Trophoblast cell (in vitro differentiated cells and primary cell): Measurements from ENCODE around the gene ETV6.

Experiments
- DNase-seq, 2 donors: peaks; one replicate each; pipeline ENCODE4 v3.0.0-alpha.2; 2016
- H2AFZ ChIP-seq: 2 replicates; pipeline ENCODE4 v1.6.1; 2013; ENCODE audit warnings: low read length, moderate library complexity, mild to moderate bottlenecking; ENCODE audit not compliant: insufficient read depth, poor library complexity
- H2AK5ac ChIP-seq: 2 replicates; pipeline ENCODE4 v1.6.1; 2013; ENCODE audit warnings: mild to moderate bottlenecking, low read length
- H2BK120ac ChIP-seq: 2 replicates; pipeline ENCODE4 v1.6.1; 2013; ENCODE audit warnings: low read length, mild to moderate bottlenecking, moderate library complexity; ENCODE audit not compliant: insufficient read depth, poor library complexity
- H2BK12ac ChIP-seq: 2 replicates; pipeline ENCODE4 v1.6.1; 2013; ENCODE audit warnings: mild to moderate bottlenecking, low read length, moderate library complexity
- H2BK5ac ChIP-seq: 2 replicates; pipeline ENCODE4 v1.6.1; 2013; ENCODE audit warnings: low read length, low read depth, moderate library complexity, mild to moderate bottlenecking; ENCODE audit not compliant: poor library complexity
- H3K14ac ChIP-seq: 2 replicates; pipeline ENCODE4 v1.6.1; 2013; ENCODE audit warnings: mild to moderate bottlenecking, low read length
- H3K18ac ChIP-seq: 2 replicates; pipeline ENCODE4 v1.6.1; 2013; ENCODE audit warnings: mild to moderate bottlenecking, low read length
- H3K23ac ChIP-seq: 2 replicates; pipeline ENCODE4 v1.6.1; 2013; ENCODE audit warnings: low read length
- H3K27ac ChIP-seq: 2 replicates; pipeline ENCODE4 v1.5.1; 2013; ENCODE audit warnings: low read depth, mild to moderate bottlenecking, inconsistent platforms, low read length, moderate library complexity
- H3K27me3 ChIP-seq: 2 replicates; pipeline ENCODE4 v1.6.1; 2013; ENCODE audit warnings: inconsistent platforms, mild to moderate bottlenecking, low read length, moderate library complexity; ENCODE audit not compliant: insufficient read depth
- H3K36me3 ChIP-seq, 2 experiments: 1 replicate in 1 of 2; 2 replicates in 1 of 2; pipeline ENCODE4 v1.6.1; 2013; ENCODE audit warnings: low read length in 2 of 2, mild to moderate bottlenecking in 2 of 2, moderate library complexity in 1 of 2; ENCODE audit not compliant: insufficient read depth in 2 of 2, control insufficient read depth in 1 of 2
- H3K4ac ChIP-seq: 2 replicates; pipeline ENCODE4 v1.6.1; 2013; ENCODE audit warnings: low read depth, mild to moderate bottlenecking, low read length, moderate library complexity
- H3K4me1 ChIP-seq, 2 experiments: 1 replicate in 1 of 2; 2 replicates in 1 of 2; pipeline ENCODE4 v1.6.1; 2013; ENCODE audit warnings: low read length in 2 of 2, mild to moderate bottlenecking in 2 of 2, moderate library complexity in 1 of 2; ENCODE audit not compliant: insufficient read depth in 2 of 2, control insufficient read depth in 1 of 2
- H3K4me2 ChIP-seq: 2 replicates; pipeline ENCODE4 v1.6.1; 2013; ENCODE audit warnings: inconsistent platforms, mild to moderate bottlenecking, low read length, moderate library complexity
- H3K4me3 ChIP-seq: 2 replicates; pipeline ENCODE4 v1.5.1; 2013; ENCODE audit warnings: mild to moderate bottlenecking, low read depth, low read length, inconsistent platforms
- H3K79me1 ChIP-seq: one replicate; pipeline ENCODE4 v1.6.1; 2013; ENCODE audit warnings: low read length
- H3K79me2 ChIP-seq: 2 replicates; pipeline ENCODE4 v1.6.1; 2013; ENCODE audit warnings: low read length, mild to moderate bottlenecking; ENCODE audit not compliant: control insufficient read depth, insufficient read depth, poor library complexity
- H3K9ac ChIP-seq: 2 replicates; pipeline ENCODE4 v1.6.1; 2013; ENCODE audit warnings: mild to moderate bottlenecking, low read length
- H3K9me3 ChIP-seq: 2 replicates; pipeline ENCODE4 v1.6.1; 2013; ENCODE audit warnings: low read depth, mild to moderate bottlenecking, control low read depth, inconsistent platforms, low read length; ENCODE audit not compliant: insufficient read depth
- H4K12ac ChIP-seq: 2 replicates; pipeline ENCODE4 v1.6.1; 2013; ENCODE audit warnings: low read depth, mild to moderate bottlenecking, low read length, moderate library complexity
- H4K8ac ChIP-seq: 2 replicates; pipeline ENCODE4 v1.6.1; 2013; ENCODE audit warnings: low read depth, mild to moderate bottlenecking, low read length, moderate library complexity
- H4K91ac ChIP-seq: one replicate; pipeline ENCODE4 v1.6.1; 2013; ENCODE audit warnings: low read depth, mild to moderate bottlenecking, low read length, moderate library complexity
- WGBS: extraction: QIAGEN DNeasy Blood & Tissue Kit; methylation state at CpG from one replicate; pipeline ENCODE4 v1.1.7; 2013; ENCODE audit warnings: missing lambda C conversion rate; ENCODE audit not compliant: insufficient read length, insufficient coverage; ENCODE audit errors: extremely low coverage; 5-methylcytosine and 5-hydroxymethylcytosine counted together

ETV6 gene

GRCh38 chr12:11840366-11840765 is 190.9 kb downstream of the ETV6 start:
- WGBS, result no CpG with 5 or more reads among the region's 8 CpGs
- no peak overlapping the region for H3K18ac ChIP-seq
- H3K4me2 ChIP-seq, result no peak overlapping the region

GRCh38 chr12:11846488-11846887 is 197.0 kb downstream of the ETV6 start:
- no peak overlapping the region for H2BK12ac ChIP-seq
- no peaks in the 10 kb centered on the region for H3K4me1 ChIP-seq
- no peaks in the 10 kb centered on the region for H3K79me2 ChIP-seq
- H2AK5ac ChIP-seq, result no peak overlapping the region
- H3K27me3 ChIP-seq, result no peaks in the 10 kb centered on the region
- H2AFZ ChIP-seq, result no peak overlapping the region
- no CpG with 5 or more reads among the region's 4 CpGs for WGBS
- H3K18ac ChIP-seq, result no peak overlapping the region
- no peak overlapping the region for H2BK120ac ChIP-seq
- H3K9me3 ChIP-seq, result no peaks in the 10 kb centered on the region
- H3K4me2 ChIP-seq, result no peak overlapping the region
- no peak overlapping the region for H3K23ac ChIP-seq
- H4K91ac ChIP-seq, result no peak overlapping the region
- no peaks in the 10 kb centered on the region for H3K79me1 ChIP-seq
- no peak overlapping the region for H2BK5ac ChIP-seq
- H4K8ac ChIP-seq, result no peak overlapping the region
- H3K4ac ChIP-seq, result no peak overlapping the region
- peaks cover 2 to 4% of the 10 kb centered on the region in 2 experiments for H3K36me3 ChIP-seq
- no peak overlapping the region for H4K12ac ChIP-seq
- H3K9ac ChIP-seq, result no peak overlapping the region
- H3K4me3 ChIP-seq, result no peak overlapping the region
- H3K14ac ChIP-seq, result no peak overlapping the region
- DNase-seq, result no peak
- no peak overlapping the region for H3K27ac ChIP-seq

More at GRCh38 chr12:11840366-11840765, 190.9 kb downstream of the ETV6 start:
- Histone ChIP-seq H2BK120ac (no peak overlapping the region), H4K91ac (no peak overlapping the region), H3K4me3 (no peak overlapping the region), H3K79me1 (no peaks in the 10 kb centered on the region), H3K14ac (no peak overlapping the region), H2BK5ac (no peak overlapping the region), H3K9me3 (no peaks in the 10 kb centered on the region), H2BK12ac (no peak overlapping the region), H2AK5ac (no peak overlapping the region), H4K12ac (no peak overlapping the region), H3K36me3 (peaks cover 0 to 3% of the 10 kb centered on the region in 2 experiments), H3K4me1 (no peaks in the 10 kb centered on the region), H3K4ac (no peak overlapping the region), H3K23ac (no peak overlapping the region), H4K8ac (no peak overlapping the region), H3K79me2 (no peaks in the 10 kb centered on the region), H3K27me3 (no peaks in the 10 kb centered on the region), H3K27ac (no peak overlapping the region), H2AFZ (no peak overlapping the region), H3K9ac (no peak overlapping the region)
- no peak for DNase-seq

DNA sequence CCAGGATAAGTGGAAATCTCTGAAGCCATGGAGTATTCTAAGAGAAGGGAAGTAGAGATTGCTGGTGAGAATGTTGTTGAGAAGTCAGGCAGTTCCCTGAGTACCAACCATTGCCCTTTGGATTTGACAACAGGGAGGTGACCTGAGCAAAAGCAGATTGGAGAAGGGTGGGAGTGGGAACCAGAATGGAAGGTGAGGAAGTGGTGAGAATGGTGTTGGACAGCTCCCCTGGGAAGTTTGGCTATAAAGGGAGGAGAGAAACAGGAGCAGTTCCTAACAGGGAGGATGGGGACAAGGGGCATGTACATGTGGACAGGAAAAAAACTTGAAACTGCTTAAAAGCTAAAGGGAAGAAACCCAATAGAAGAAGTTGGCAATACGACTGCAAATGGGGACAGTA is 198.1 kb downstream of the ETV6 start:
- Histone ChIP-seq H3K79me1 (no peaks in the 10 kb centered on the region), H2AFZ (no peak overlapping the region), H3K23ac (no peak overlapping the region), H3K4me1 (no peaks in the 10 kb centered on the region), H3K18ac (no peak overlapping the region), H2AK5ac (no peak overlapping the region), H3K4me2 (no peak overlapping the region), H3K27me3 (no peaks in the 10 kb centered on the region), H4K91ac (no peak overlapping the region), H2BK12ac (no peak overlapping the region), H3K27ac (no peak overlapping the region), H4K12ac (no peak overlapping the region), H4K8ac (no peak overlapping the region), H3K4me3 (no peak overlapping the region), H3K79me2 (no peaks in the 10 kb centered on the region), H3K9me3 (no peaks in the 10 kb centered on the region), H3K4ac (no peak overlapping the region), H3K36me3 (peaks cover 2 to 4% of the 10 kb centered on the region in 2 experiments), H2BK5ac (no peak overlapping the region), H2BK120ac (no peak overlapping the region), H3K14ac (no peak overlapping the region), H3K9ac (no peak overlapping the region)
- DNase-seq, result no peak
- WGBS, result no CpG with 5 or more reads among the region's 1 CpG

DNA sequence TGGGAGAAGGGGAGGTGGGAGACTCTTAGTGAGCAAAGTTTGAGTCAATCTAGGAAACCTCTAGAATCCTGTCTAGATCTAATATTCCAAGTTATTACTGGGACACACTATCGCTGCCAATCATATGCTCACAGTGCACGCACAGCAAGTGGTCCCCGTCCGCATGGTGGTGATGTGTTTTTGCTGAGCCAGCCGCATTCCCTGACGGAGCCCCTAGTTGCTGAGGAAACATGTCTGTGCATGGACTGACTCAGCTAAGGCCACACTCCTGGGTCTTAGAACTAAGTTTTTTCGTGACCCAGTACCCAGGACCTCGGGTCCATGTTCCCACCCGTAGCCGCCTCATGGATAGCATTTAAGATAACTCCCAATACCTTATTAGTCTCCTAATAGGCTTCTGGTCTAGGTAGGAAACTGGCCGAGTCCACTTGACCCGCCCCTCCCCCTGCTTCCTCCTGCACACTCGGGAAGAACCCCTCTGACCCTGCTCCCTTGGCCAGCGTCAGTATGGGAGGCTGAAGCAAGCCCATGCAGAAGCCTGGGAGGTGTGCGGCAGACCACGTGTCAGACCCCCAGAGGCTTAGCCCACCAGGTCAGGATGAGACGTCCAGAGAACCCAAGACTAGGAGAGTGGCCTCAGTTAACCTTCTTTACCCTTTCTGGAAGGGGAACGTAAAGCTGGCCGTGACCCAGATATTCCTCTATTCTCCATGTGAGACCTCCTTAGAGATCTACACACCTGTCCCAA is 200.5 kb downstream of the ETV6 start:
- Histone ChIP-seq H3K4me2 (no peak overlapping the region), H3K36me3 (peaks cover 10 to 14% of the 10 kb centered on the region in 2 experiments), H3K18ac (no peak overlapping the region), H3K23ac (no peak overlapping the region), H2BK12ac (no peak overlapping the region), H3K14ac (no peak overlapping the region), H3K4ac (no peak overlapping the region), H3K4me1 (no peaks in the 10 kb centered on the region), H2BK5ac (no peak overlapping the region), H4K8ac (no peak overlapping the region), H3K79me1 (no peaks in the 10 kb centered on the region), H4K12ac (no peak overlapping the region), H3K79me2 (no peaks in the 10 kb centered on the region), H2BK120ac (no peak overlapping the region), H3K4me3 (no peak overlapping the region), H2AFZ (no peak overlapping the region), H3K9me3 (no peaks in the 10 kb centered on the region), H3K27ac (no peak overlapping the region), H3K9ac (no peak overlapping the region), H4K91ac (no peak overlapping the region), H3K27me3 (no peaks in the 10 kb centered on the region), H2AK5ac (no peak overlapping the region)
- no CpG with 5 or more reads among the region's 19 CpGs for WGBS
- no peak for DNase-seq
